HG03439 (cell line): ENCODE data around the gene MAPKBP1.
"Not testable (repeated sequence)": the region's sequence is repeated elsewhere in the genome, so short reads cannot be mapped to it uniquely, and the experiment has no call there.

ENCODE experiments used
- ATAC-seq: cut with Tn5 transposase; IDR thresholded peaks from one replicate; pipeline ENCODE4 v1.9.1; 2021; ENCODE audit warnings: mild to moderate bottlenecking, moderate library complexity; ENCODE audit not compliant: unreplicated experiment

The MAPKBP1 gene

DNA sequence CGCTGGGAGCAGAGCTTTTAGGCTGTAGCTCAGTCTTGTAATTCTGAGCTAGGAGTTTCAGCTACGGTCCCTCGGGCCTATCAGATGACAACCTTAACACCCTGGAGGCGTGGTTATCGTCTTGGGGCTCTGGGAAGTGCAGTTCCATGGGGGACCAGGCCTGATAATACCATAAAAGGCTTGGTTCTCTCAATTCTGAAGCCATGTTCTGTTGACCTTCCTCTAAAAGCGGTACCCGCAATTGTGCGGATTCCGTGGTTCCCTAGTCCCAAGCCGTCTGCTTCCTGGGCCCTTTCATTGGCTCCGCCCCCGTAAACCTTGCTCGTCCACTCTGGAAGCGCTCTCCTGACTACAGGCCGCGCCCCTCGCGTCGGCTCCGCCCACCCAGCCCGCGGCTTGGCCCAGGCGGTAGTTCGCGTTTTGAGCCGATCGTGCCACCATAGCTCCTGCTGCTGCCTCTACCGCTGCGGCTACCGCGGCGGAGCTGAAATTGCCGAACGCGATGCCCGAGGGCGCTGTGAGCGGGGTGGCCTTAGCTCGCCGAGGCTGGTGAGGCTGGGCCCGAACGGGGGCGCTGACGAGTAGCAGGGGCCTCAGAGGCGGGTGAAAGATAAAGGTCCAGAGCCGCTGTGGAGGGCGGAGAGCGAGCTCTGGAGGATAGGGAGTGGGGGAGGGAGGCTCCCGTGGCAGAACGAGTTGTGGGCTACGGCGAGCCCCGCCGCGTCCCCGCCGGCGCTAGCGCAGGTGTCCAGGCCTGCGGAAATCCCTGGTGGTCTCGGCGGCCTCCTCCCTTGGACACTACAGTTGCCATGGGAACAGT lies at the start of gene MAPKBP1:
Gene MAPKBP1 (plus strand): TSS at position 423 of the 820 bp plus-strand sequence. CDS start 792 bp downstream, outside the sequence.
- peak; percentile 83 for ATAC-seq

- ATAC-seq: no peak
Observed at GRCh38 chr15:41727143-41727542, 47.1 kb upstream of the MAPKBP1 start.

GRCh38 chr15:41728061-41728460 lies 46.2 kb upstream of the MAPKBP1 start:
- not testable (repeated sequence) for ATAC-seq

- ATAC-seq: no peak
Observed at GRCh38 chr15:41730543-41730942, 43.7 kb upstream of the MAPKBP1 start.

GRCh38 chr15:41732483-41732882 lies 41.8 kb upstream of the MAPKBP1 start:
- ATAC-seq: no peak

DNA sequence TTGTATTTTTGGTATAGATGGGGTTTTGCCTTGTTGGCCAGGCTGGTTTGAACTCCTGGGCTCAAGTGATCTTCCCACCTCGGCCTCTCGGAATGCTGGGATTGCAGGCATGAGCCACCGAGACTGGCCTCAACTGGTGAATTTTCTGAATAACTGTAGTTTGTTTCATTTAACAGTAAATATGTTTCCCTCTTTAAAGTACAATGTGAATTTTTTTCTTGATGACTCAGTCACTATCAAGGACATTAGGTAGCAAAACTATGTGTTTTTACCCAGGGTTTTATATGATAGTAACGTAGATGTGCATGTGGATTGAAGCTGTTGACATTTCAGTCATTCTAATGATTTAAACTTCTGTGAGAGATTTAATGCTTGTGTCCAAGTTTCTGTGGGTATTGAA lies 40.2 kb upstream of the MAPKBP1 start:
- no peak for ATAC-seq

DNA sequence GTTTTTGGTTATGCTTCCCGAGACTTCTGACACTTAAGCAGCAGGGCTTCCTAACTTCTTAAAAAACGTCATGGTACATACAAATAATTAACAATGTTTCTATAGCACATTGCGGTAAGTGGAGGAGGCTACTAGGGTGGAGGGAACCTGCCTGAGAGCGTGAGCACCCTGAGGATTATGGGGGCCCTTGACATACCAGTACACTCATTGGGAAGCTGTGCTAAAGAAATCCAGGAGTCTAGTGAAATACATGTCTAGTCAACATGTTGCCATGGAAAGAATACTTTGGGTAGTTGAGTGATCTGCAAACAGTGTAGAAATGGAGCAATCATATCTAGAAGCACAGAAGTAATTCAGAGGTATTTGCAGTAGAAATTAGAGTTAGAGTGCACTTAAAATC lies 39.2 kb upstream of the MAPKBP1 start:
- ATAC-seq: no peak

DNA sequence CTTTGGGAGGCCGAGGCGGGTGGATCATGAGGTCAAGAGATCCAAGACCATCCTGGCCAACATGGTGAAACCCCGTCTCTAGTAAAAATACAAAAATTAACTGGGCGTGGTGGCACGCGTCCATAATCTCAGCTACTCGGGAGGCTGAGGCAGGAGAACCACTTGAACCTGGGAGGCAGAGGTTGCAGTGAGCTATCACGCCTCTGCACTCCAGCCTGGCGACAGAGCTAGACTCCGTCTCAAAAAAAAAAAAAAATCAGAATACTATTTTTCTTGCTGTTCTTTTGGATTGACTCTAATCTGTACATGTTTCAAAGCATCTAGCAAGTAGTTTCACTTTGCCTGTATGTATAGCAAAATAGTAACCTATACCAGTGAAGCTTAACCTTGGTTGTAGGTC lies 38.8 kb upstream of the MAPKBP1 start:
- not testable (repeated sequence) for ATAC-seq

DNA sequence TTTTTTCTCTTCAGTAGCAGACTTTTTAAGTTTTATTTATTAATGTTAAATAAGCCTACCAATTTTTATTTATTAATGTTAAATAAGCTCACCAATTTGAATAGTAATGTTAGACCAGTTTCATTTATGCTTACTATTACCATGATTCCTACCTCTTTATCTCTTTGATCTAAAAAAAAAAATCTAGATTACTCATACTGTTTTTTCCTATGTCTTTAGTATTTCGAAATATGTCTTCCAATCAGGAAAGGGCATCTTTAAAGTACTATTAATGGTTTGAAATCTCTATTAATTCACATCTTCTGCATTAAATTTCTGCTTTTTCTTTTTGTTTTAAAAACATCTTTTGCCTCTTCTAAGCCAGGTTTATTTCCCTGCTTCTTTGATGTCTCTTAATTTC lies 27.5 kb upstream of the MAPKBP1 start:
- ATAC-seq: no peak

DNA sequence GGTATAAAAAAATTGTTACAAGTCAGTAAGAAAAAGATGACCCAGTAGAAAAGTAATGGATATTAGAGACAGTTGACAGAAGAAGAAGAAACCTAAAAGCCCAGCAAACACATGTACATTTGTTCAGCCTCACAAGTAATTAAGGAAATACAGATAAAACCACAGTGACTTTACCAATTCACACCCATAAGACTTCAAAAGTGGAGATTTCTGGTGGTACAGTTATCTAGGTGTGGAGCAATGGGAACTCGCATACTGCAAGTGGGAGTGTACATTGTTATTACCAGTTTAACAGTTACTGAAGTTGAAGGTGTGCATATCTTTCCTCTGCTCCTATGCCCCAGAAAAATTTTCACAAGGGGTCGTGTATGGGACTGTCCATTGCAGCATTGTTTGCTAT lies 18.1 kb upstream of the MAPKBP1 start:
- no peak for ATAC-seq

DNA sequence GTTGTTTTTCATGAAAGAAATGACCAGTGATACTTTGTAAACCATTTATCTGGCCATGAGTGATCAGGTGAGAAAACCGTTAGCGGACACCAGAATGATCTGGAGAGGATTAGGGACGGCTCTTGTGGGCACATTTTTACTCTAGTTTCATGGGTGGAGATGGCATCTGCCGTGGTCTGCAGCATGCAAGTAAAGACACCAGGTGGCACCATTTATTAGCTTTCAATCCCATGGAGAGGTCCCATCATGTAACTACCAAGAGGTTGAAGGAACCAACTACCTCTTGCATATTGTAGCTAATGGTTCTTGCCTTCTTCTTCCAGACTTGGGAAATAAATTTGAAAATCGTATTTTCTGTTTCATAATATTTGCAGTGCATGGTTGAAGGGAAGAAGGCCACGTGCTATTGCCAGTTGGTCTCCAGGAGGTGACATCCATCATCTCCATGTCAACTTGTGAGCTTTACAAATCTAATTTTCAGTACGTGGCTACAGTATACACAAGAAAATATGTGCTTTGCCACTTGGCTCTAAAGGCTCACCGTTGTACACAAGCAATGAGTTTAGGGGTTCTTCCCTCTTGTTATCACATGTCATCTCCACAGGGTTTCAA lies 1.5 kb upstream of the MAPKBP1 start:
- no peak for ATAC-seq

GRCh38 chr15:41773332-41773728 lies 954 bp upstream of the MAPKBP1 start:
- no peak for ATAC-seq

GRCh38 chr15:41773729-41774061 lies 589 bp upstream of the MAPKBP1 start:
- ATAC-seq: no peak

GRCh38 chr15:41774882-41775417 lies 666 bp downstream of the MAPKBP1 start:
- ATAC-seq: peak; percentile 5

GRCh38 chr15:41775651-41776050 lies 1.4 kb downstream of the MAPKBP1 start:
- ATAC-seq: no peak

DNA sequence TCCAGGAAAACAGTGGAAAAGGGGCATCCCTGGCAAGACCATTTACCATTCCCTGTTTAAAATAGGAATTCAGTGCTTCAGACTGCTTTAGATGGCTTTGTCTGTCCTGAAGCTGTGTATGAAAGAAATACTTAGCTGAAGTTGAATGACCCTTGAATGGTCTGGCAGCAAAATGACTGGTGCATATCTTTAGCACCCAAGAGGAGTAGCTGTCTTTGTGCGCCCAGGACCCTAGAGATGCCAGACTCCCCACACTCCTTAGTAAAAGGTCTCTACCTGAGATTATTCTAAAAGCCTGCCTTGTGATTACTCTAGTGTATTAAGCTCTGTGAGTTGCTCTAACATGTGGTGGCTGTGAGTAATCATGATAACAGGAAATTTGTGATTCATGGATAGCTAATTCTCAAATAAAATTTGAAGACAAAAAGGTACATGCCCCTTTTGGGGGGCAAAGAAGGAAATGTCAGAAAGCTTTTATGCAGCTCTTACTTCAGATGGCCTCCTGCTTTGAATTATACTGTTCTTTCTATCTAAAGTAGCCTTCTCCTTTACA lies 3.2 kb downstream of the MAPKBP1 start:
- ATAC-seq: no peak

DNA sequence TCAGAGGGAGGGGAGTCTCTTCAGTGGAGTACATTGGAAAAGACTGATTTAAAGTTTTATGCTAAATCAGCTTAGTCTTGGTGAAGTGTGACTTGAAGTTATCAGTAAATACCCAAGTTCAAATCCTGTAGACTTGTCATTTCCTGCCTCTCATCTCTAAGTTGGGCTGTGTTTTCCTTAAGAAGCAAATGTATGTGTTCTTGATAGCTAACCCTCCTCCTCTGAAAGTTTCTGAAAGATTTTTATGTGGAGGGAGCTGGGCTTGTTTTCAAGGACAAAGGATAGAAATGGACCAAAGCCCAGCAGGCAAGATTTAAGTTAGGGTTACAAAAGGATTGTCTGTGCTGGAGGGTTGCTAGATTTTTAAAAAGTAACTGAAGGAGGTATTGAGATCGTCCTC lies 4.2 kb downstream of the MAPKBP1 start:
- ATAC-seq: no peak

- ATAC-seq: no peak
Observed at GRCh38 chr15:41779662-41780157, 5.4 kb downstream of the MAPKBP1 start.

GRCh38 chr15:41780266-41780665 lies 6.0 kb downstream of the MAPKBP1 start:
- ATAC-seq: no peak

DNA sequence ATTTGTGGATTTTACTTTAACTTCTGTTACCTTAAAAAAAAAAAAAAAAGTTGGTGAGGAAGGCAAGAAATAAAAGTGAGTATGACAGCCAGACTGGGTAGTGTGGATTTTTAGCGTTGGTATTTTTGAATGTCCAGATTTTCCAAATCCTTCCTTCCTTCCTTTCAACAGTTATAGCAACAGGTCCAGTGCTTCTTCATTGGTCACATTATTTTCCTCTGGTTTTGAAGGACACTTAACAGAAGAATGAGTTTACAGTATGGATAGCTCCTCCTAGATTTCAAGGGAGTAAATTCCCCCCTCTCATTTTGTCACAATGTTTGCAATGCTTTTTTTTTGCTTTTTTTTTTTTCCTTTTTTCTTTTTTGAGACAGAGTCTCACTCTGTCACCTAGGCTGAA lies 6.4 kb downstream of the MAPKBP1 start:
- no peak for ATAC-seq

GRCh38 chr15:41782371-41783282 lies 8.3 kb downstream of the MAPKBP1 start:
- no peak for ATAC-seq
